Osteoblast (primary cell): Measurements from ENCODE around the gene OR5D18. TPM values are rescaled to one million over a fixed set of nuclear protein-coding genes. Genes with fewer than 3 reads are reported as not detected.
"Not testable (repeated sequence)": the region's sequence is repeated elsewhere in the genome, so short reads cannot be mapped to it uniquely, and the experiment has no call there.

Experiments
- DNase-seq: peaks from one replicate; pipeline ENCODE4 v3.0.0; 2011; ENCODE audit warnings: low spot score, mixed read lengths; ENCODE audit not compliant: insufficient read length; ENCODE audit errors: missing footprints
- H2AFZ ChIP-seq: 2 replicates; pipeline ENCODE4 v1.6.0; 2011; ENCODE audit warnings: mild to moderate bottlenecking, low read length
- H3K27ac ChIP-seq: 2 replicates; pipeline ENCODE4 v1.5.1; 2011; ENCODE audit warnings: mild to moderate bottlenecking, low read depth, low read length, moderate library complexity
- H3K27me3 ChIP-seq: 2 replicates; pipeline ENCODE4 v1.6.0; 2012; ENCODE audit warnings: mild to moderate bottlenecking, control low read depth, inconsistent platforms, low read length, moderate library complexity; ENCODE audit not compliant: insufficient read depth
- H3K36me3 ChIP-seq: 2 replicates; pipeline ENCODE4 v1.5.1; 2011; ENCODE audit warnings: mild to moderate bottlenecking, low read length, control low read depth, moderate library complexity; ENCODE audit not compliant: insufficient read depth
- H3K4me1 ChIP-seq: 2 replicates; pipeline ENCODE4 v1.5.1; 2011; ENCODE audit warnings: mild to moderate bottlenecking, low read length, control low read depth, moderate library complexity; ENCODE audit not compliant: insufficient read depth
- H3K4me2 ChIP-seq: 2 replicates; pipeline ENCODE4 v1.6.0; 2011; ENCODE audit warnings: mild to moderate bottlenecking, low read length; ENCODE audit not compliant: insufficient read depth
- H3K4me3 ChIP-seq: fragments of 200-600 bp; sonication (generic); 3 replicates; pipeline ENCODE4 v1.5.1; 2012; ENCODE audit warnings: mild to moderate bottlenecking, low read length, inconsistent platforms; ENCODE audit not compliant: insufficient read depth
- H3K79me2 ChIP-seq: 2 replicates; pipeline ENCODE4 v1.6.0; 2012; ENCODE audit warnings: mild to moderate bottlenecking, low read length, control low read depth, inconsistent platforms; ENCODE audit not compliant: insufficient read depth
- H3K9me3 ChIP-seq: 2 replicates; pipeline ENCODE4 v1.5.1; 2011; ENCODE audit warnings: low read depth, low read length, control low read depth
- H4K20me1 ChIP-seq: 2 replicates; pipeline ENCODE4 v1.6.0; 2012; ENCODE audit warnings: mild to moderate bottlenecking, low read length, control low read depth; ENCODE audit not compliant: insufficient read depth
- CTCF ChIP-seq: IDR thresholded peaks from 2 replicates; pipeline ENCODE4 v1.5.1; 2011; ENCODE audit warnings: mild to moderate bottlenecking, low read depth, low read length, moderate library complexity; ENCODE audit errors: extremely low read depth
- small RNA-seq: library from RNA; depleted of rRNA; stranded (forward); fragments of <200 nt; gene quantifications from one replicate; pipeline ENCODE3, GENCODE V24; 2012
- total RNA-seq: library from RNA; depleted of rRNA; stranded (reverse); fragments of >200 nt; gene quantifications from 2 replicates; pipeline ENCODE4 v1.2.3, GENCODE V29; 2012

The OR5D18 gene
- total RNA-seq, 1 donor: not detected

DNA sequence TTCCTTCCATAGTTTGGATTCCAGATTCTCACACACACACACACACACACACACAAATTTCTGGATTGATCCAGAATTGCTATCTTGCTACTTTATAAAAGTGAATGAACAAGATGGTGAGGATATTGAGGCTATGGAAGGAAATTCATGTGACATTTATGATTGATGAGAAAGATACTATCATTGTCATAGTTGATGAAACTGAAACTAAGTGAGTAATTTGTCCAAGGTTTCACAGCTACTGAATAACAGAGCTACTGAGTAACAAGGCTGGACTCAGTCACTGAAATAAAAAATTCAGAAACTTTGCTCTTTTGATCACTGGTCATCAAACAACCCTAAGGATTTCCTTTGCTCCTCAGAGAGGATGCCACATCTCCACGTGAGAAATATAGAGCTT, 35.3 kb downstream of the OR5D18 start:
- Histone ChIP-seq H3K27me3 (no peaks in the 10 kb centered on the region), H4K20me1 (no peaks in the 10 kb centered on the region), H3K9me3 (no peaks in the 10 kb centered on the region), H3K27ac (no peak overlapping the region), H3K4me2 (no peak overlapping the region), H3K36me3 (no peaks in the 10 kb centered on the region), H2AFZ (no peak overlapping the region), H3K4me3 (no peak overlapping the region), H3K79me2 (no peaks in the 10 kb centered on the region), H3K4me1 (no peaks in the 10 kb centered on the region)
- DNase-seq: no peak
- no peak for TF ChIP-seq CTCF

GRCh38 chr11:55867354-55867753, 47.9 kb downstream of the OR5D18 start:
- not testable (repeated sequence) for H2AFZ ChIP-seq, H4K20me1 ChIP-seq, H3K36me3 ChIP-seq, H3K4me3 ChIP-seq, H3K4me2 ChIP-seq, DNase-seq, H3K9me3 ChIP-seq, H3K4me1 ChIP-seq, H3K27ac ChIP-seq, H3K27me3 ChIP-seq, H3K79me2 ChIP-seq

Small RNA genes within 50 kb of the gene (small RNA-seq; reads per million reads assigned to genes)
- gene AC036111.3: not detected

Other genes starting within 250 kb of the OR5D18 start
- not detected in 2 replicates for gene OR4C16, start 247.5 kb upstream of the OR5D18 start, total RNA-seq
- gene OR4C11, start 212.0 kb upstream of the OR5D18 start, total RNA-seq: not detected in 2 replicates
- not detected in 2 replicates for gene OR4P4, start 184.5 kb upstream of the OR5D18 start, total RNA-seq
- not detected in 2 replicates for gene OR4S2, start 171.3 kb upstream of the OR5D18 start, total RNA-seq
- not detected in 2 replicates for gene OR4C6, start 157.4 kb upstream of the OR5D18 start, total RNA-seq
- gene OR5D13, start 46.2 kb upstream of the OR5D18 start, total RNA-seq: not detected in 2 replicates
- gene OR5D14, start 24.1 kb upstream of the OR5D18 start, total RNA-seq: not detected in 2 replicates
- not detected in 2 replicates for gene OR5L1, start 8.3 kb upstream of the OR5D18 start, total RNA-seq
- gene OR5L2, start 7.6 kb downstream of the OR5D18 start, total RNA-seq: not detected in 2 replicates
- not detected in 2 replicates for gene OR5D16, start 19.1 kb downstream of the OR5D18 start, total RNA-seq
- not detected in 2 replicates for gene TRIM51, start 63.7 kb downstream of the OR5D18 start, total RNA-seq
- gene OR5W2, start 95.0 kb downstream of the OR5D18 start, total RNA-seq: not detected in 2 replicates
- gene OR5I1, start 116.8 kb downstream of the OR5D18 start, total RNA-seq: not detected in 2 replicates
- gene OR10AG1, start 150.3 kb downstream of the OR5D18 start, total RNA-seq: not detected in 2 replicates
- not detected in 2 replicates for gene OR5F1, start 175.0 kb downstream of the OR5D18 start, total RNA-seq
- not detected in 2 replicates for gene OR5AS1, start 208.0 kb downstream of the OR5D18 start, total RNA-seq